ENCODE measurements around the gene SHOC2. TPM values are rescaled to one million over a fixed set of nuclear protein-coding genes. Genes with fewer than 3 reads are reported as not detected.

SHOC2 gene
- total RNA-seq, 1 donor, result 29.6 TPM

GRCh38 chr10:110939419-110939818 is 20.0 kb downstream of the SHOC2 start:
- no peak for DNase-seq (ENCODE audit: low read depth in 2 of 3, low spot score in 2 of 3)

- no peak for DNase-seq (ENCODE audit: low read depth in 2 of 3, low spot score in 2 of 3)
Measured at GRCh38 chr10:110944792-110945396, 25.5 kb downstream of the SHOC2 start.

- no peak for DNase-seq (ENCODE audit: low read depth in 2 of 3, low spot score in 2 of 3)
Measured at GRCh38 chr10:110946496-110946895, 27.1 kb downstream of the SHOC2 start.

- no peak for DNase-seq (ENCODE audit: low read depth in 2 of 3, low spot score in 2 of 3)
Measured at GRCh38 chr10:110947061-110947595, 27.7 kb downstream of the SHOC2 start.

- no peak for DNase-seq (ENCODE audit: low read depth in 2 of 3, low spot score in 2 of 3)
Measured at GRCh38 chr10:110951381-110951780, 32.0 kb downstream of the SHOC2 start.

- DNase-seq (ENCODE audit: low read depth in 2 of 3, low spot score in 2 of 3), result no peak
Measured at GRCh38 chr10:110957606-110958005, 38.2 kb downstream of the SHOC2 start.

GRCh38 chr10:110959379-110960332 is 40.3 kb downstream of the SHOC2 start:
- DNase-seq (ENCODE audit: low read depth in 2 of 3, low spot score in 2 of 3), result no peak

- no peak for DNase-seq (ENCODE audit: low read depth in 2 of 3, low spot score in 2 of 3)
Measured at GRCh38 chr10:110960333-110960712, 40.9 kb downstream of the SHOC2 start.

GRCh38 chr10:110962443-110962842 is 43.0 kb downstream of the SHOC2 start:
- no peak for DNase-seq (ENCODE audit: low read depth in 2 of 3, low spot score in 2 of 3)

- DNase-seq (ENCODE audit: low read depth in 2 of 3, low spot score in 2 of 3), result no peak
Measured at GRCh38 chr10:110963162-110963561, 43.8 kb downstream of the SHOC2 start.

- DNase-seq (ENCODE audit: low read depth in 2 of 3, low spot score in 2 of 3), result no peak
Measured at GRCh38 chr10:110964681-110965080, 45.3 kb downstream of the SHOC2 start.

- DNase-seq (ENCODE audit: low read depth in 2 of 3, low spot score in 2 of 3), result no peak
Measured at GRCh38 chr10:110965216-110965615, 45.8 kb downstream of the SHOC2 start.

- DNase-seq (ENCODE audit: low read depth in 2 of 3, low spot score in 2 of 3), result no peak
Measured at GRCh38 chr10:110966146-110966545, 46.7 kb downstream of the SHOC2 start.

- DNase-seq (ENCODE audit: low read depth in 2 of 3, low spot score in 2 of 3), result no peak
Measured at GRCh38 chr10:110967009-110967630, 47.7 kb downstream of the SHOC2 start.

- no peak for DNase-seq (ENCODE audit: low read depth in 2 of 3, low spot score in 2 of 3)
Measured at GRCh38 chr10:110967645-110968044, 48.2 kb downstream of the SHOC2 start.

- DNase-seq (ENCODE audit: low read depth in 2 of 3, low spot score in 2 of 3), result no peak
Measured at GRCh38 chr10:110969183-110969582, 49.8 kb downstream of the SHOC2 start.

- no peak for DNase-seq (ENCODE audit: low read depth in 2 of 3, low spot score in 2 of 3)
Measured at GRCh38 chr10:110971638-110972037, 52.2 kb downstream of the SHOC2 start.

- DNase-seq (ENCODE audit: low read depth in 2 of 3, low spot score in 2 of 3), result no peak
Measured at GRCh38 chr10:110972231-110973134, 53.1 kb downstream of the SHOC2 start.

GRCh38 chr10:110973400-110973799 is 54.0 kb downstream of the SHOC2 start:
- DNase-seq (ENCODE audit: low read depth in 2 of 3, low spot score in 2 of 3), result no peak

GRCh38 chr10:110976577-110976976 is 57.2 kb downstream of the SHOC2 start:
- no peak for DNase-seq (ENCODE audit: low read depth in 2 of 3, low spot score in 2 of 3)

All from hematopoietic multipotent progenitor cell (in vitro differentiated cells).